ENCODE measurements around the gene PTPN13.
A peak's percentile ranks its signal among the peaks of the same experiment; 100 is the strongest.

Gene PTPN13, protein sequence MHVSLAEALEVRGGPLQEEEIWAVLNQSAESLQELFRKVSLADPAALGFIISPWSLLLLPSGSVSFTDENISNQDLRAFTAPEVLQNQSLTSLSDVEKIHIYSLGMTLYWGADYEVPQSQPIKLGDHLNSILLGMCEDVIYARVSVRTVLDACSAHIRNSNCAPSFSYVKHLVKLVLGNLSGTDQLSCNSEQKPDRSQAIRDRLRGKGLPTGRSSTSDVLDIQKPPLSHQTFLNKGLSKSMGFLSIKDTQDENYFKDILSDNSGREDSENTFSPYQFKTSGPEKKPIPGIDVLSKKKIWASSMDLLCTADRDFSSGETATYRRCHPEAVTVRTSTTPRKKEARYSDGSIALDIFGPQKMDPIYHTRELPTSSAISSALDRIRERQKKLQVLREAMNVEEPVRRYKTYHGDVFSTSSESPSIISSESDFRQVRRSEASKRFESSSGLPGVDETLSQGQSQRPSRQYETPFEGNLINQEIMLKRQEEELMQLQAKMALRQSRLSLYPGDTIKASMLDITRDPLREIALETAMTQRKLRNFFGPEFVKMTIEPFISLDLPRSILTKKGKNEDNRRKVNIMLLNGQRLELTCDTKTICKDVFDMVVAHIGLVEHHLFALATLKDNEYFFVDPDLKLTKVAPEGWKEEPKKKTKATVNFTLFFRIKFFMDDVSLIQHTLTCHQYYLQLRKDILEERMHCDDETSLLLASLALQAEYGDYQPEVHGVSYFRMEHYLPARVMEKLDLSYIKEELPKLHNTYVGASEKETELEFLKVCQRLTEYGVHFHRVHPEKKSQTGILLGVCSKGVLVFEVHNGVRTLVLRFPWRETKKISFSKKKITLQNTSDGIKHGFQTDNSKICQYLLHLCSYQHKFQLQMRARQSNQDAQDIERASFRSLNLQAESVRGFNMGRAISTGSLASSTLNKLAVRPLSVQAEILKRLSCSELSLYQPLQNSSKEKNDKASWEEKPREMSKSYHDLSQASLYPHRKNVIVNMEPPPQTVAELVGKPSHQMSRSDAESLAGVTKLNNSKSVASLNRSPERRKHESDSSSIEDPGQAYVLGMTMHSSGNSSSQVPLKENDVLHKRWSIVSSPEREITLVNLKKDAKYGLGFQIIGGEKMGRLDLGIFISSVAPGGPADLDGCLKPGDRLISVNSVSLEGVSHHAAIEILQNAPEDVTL (N-terminal part only)

DNA sequence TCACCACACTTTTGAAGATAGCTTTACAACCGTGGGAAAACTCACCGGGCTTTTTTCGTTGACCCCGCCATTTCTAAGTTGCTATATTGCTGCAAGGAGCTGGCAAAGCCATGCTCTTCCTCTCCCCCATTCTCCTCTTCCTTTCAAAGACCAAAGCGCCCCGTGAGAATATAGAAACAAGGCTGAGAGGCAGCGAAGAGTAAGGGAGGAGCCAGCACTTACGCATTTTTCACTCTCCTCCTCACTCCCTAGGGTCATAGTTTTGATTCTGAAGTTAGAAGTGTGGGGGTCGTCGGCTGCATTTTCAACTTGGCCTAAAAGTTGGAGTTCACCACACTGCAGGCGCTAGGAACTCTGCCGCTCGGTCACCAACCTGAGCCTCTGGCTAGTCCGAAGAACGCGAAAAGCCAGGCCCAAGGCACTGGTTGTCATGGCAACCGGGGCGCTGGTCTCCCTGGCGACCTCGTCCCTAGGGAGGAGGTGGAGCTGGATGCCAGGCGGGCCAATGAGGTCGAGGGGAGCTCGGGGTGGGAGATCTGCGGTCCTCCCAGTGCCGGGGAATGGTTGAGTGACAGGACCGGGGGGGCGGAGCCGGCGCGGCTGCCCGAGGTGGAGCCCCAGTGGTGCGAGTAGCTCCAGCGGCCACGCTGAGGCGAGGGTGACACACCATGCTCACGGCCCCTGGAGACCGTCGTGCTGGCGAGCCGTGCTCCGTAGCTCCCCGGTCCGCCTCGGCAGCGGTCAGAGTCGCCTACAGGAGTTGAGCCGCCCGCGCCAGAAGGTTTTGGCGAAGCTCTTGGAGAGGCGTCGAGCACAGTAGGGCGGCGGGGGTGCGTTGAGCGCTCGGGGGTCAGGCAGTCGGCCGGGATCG, at the start of gene PTPN13:
TSS of gene PTPN13 (plus strand) at position 628 of the 871 bp plus-strand sequence. CDS start 40,942 bp downstream, outside the sequence.
- peak; percentile 96 for DNase-seq

DNA sequence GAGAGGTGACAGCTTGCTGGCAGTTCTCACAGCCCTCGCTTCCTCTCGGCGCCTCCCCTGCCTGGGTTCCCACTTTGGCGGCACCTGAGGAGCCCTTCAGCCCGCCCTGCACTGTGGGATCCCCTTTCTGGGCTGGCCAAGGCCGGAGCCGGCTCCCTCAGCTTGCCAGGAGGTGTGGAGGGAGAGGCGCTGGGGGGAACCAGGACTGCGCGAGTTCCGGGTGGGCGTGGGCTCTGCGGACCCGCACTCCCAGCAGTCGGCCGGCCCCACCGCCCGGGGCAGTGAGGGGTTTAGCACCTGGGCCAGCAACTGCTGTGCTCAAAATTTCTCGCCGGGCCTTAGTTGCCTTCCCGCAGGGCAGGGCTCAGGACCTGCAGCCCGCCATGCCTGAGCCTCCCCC, 47.0 kb upstream of the PTPN13 start:
- no peak for DNase-seq

DNA sequence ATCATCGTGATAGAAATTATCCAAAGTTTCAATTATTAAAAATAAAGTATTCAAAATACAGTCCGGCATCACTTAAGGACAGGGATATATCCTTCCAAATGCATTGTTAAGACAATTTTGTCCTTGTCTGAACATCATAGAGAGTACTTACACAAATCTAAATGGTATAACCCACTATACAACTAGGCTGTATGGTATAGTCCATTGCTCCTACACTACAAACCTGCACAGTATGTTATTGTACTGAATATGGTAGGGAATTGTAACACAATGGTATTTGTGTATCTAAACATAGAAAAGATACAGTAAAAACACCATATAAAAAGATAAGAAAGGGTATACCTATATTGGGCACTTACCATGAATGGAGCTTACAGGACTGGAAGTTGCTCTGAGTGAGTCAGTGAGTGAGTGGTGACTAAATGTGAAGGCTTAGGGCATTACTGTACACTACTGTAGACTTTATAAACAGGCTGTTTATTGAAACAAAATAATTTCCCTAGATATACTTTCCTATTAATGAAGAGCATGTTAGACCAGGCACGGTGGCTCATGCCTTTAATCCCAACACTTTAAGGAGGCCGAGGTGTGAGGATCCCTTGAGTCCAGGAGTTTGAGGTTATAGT, 44.8 kb upstream of the PTPN13 start:
- DNase-seq: no peak

DNA sequence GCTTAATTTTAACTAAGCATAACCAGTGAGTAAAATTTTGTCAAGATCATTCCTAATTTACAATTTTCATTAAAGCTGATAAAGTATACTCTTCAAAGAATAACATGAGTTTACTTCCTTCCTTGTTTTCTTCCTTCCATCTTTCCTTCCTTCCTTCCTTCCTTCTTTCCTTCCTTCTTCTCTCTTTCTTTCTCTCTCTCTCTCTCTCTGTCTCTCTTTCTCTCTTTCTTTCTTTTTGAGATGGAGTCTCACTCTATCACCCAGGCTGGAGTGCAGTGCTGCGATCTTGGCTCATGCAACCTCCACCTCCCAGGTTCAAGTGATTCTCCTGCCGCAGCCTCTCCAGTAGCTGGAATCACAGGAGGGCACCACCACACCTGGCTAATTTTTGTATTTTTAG, 42.7 kb upstream of the PTPN13 start:
- DNase-seq: no peak

DNA sequence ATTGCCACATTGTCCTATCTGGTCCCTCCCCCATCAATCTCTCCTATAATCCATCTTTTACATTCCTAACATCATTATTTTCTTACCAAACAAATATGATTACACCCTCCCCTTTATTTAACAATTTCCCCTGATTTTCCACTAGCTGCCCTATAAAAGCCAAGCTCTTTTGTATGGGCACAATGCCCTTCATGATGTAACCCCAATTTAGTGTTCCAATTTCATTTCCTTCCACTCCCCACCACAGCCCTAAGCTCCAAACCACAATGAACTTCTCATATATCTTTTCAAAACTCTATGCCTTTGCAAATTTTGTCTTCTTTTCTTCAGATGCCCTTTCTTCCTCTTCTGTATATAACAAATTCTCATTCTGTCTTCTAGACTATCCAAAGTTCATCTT, 39.5 kb upstream of the PTPN13 start:
- no peak for DNase-seq

DNA sequence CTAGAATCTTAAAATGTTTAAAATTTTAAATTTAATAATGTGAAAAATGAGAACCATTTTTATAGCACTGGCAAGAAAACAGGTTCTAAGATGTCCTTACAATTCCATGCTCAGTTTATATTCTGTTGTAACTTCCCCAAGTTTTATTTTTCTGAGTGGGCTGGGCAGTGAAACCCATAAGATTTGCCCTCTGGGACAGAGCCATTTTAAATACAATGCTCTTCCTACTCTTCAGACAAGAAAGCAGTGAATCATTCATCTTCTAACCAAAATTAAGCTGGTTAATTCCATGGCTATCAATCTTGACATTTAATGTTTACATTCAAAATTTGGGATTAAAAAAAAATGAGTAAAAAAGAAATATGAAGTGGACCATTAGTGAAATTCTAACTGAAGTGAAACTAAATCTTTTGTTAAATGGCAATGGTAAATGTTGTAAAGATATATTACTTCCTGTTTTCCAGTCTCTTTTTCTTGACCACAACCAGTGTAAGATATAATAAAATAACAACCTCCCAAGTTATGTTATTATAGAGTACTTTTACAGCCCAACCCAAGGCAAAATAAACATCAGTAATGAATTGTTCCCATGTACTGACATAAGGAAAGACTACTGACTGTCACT, 37.2 kb upstream of the PTPN13 start:
- DNase-seq: no peak

DNA sequence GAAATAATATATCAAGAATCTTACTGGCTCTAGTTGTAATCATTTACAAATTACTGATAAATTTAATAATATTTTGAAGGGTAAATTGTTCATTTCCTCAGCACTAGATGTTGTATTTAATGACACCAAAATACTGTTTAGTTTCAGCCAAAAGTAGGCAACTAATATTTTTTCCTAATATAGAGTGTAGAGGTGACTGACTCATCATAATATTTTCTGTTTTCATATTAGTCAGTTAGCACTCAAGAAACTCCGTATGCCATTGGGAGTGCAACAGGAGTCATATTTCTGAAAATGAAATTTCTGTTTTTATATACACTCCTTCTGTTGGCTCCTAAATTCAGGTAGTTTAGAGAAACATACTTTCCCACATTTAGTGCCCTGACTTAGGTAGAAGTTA, 36.6 kb upstream of the PTPN13 start:
- no peak for DNase-seq

DNA sequence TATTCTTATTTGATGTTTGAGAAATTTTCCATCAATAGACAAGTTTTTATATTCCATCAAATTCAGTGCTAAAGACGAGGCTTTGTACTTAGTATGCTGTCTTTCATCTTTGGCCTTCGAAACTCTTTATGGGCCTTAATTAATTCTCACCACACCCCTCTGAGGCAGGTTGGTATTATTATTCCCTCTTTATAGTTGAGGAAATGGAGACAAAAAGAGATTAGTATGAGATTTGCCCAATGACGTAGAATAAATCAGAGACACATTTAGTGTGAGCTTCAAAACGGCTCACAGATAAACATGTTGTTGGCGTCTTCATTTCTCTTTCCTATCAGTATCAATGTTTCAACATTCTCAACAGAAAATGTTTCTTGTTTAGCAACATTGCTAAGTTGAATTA, 35.9 kb upstream of the PTPN13 start:
- no peak for DNase-seq

DNA sequence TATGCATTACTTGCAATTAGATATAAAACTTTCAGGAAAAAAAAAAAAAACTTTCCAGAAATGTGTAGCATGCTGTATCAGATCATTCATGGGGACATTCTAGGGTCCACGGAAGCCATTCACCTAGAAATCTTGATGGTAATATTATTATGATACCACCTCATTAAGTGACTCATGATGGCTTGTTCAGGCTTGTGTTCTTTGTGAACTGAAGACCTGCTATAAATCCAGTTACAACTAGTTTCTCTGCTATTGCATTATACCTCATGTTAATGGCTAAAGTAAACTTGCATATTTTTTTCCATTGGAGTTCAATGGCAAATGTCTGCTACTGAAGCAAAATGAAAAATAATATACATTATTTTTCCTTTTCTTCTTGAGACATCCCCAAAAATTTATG, 35.3 kb upstream of the PTPN13 start:
- no peak for DNase-seq

DNA sequence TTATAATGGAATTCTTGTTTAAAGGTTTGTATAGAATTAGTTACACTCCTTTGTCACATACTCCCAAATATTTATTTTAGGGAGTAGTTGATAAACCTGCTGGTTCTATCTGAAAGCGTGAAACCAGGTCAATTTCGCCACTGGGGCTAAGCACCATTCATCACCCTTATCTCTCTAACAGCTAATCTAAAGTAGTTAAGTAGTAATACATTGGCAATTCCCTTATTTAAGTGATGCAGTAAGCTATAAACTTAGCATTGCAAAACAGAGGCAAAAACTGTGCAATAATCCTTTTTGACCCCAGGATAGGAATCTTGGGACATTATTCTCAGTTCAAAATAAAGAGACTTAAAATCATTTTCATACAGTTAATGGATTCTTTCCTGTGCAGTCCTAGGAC, 33.7 kb upstream of the PTPN13 start:
- DNase-seq: no peak

DNA sequence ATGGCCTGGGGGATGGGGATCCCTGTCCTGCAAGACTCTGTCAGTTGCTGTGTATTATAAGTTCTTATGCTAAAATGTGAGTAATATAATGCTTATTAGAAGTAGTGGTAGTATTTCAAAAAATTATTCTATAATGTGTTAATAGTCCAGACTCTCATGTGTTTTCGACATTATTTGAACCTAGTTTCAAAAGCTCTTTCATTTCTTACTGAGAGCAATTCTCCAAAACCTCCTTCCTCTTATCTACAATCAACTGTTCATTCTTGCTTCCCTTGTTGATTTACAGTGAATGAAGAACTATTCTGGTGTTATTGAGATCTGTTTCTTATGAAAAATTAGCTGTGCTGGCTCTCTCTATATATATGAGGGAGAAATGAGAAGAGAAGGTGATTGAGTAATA, 32.9 kb upstream of the PTPN13 start:
- no peak for DNase-seq

DNA sequence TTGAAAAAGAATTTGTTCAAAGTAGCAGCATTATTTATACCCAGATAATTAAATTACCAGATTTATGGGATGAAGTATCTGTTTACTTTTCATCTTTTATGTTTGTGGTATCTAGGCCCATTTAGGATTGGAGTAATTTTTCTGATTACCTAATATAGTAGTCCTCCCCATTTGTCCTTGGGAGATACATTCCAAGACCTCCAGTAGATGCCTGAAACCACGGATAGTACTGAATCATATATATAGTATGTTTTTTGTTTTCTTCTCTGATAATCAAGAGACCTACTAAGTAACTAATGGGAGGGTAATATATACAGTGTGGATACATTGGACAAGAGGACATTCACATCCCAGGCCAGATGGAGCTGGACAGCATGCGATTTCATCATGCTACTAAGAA, 30.7 kb upstream of the PTPN13 start:
- no peak for DNase-seq

DNA sequence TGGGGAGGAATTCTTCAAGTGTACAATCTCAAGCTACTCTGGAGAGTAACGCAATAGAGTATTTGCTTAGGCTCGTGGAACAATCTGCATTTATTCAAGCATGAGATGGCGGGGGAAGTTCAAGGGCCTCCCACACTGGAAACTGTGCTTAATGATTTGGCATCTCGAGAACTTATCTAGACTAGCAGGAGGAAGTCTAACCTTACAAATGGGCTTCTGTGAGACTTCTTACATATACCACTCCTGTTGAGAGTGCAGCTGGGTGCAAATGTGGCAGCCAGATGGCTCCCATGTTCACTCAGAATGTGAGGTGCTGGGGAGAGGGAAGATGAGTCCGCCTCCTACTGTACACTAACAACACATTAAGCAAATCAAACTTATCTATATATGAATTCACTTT, 29.3 kb upstream of the PTPN13 start:
- no peak for DNase-seq

DNA sequence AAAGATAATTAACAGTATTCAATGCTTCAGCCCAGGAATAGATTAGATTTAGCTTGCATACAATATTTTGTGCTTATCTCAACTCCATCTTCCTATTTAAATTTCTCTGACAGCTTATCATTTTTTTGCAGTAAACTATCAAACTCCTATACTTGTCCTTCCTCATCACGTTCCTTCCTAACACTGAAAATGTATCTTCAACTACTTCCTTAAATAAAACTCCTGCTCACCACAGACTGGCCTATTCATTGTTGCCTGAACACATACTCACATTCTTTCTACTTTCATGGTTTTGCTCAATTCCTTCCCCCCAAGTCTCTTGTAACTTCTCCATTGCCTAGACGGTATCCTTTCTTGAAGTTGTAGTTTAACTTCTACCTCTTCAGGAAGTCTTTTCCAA, 28.5 kb upstream of the PTPN13 start:
- DNase-seq: no peak

DNA sequence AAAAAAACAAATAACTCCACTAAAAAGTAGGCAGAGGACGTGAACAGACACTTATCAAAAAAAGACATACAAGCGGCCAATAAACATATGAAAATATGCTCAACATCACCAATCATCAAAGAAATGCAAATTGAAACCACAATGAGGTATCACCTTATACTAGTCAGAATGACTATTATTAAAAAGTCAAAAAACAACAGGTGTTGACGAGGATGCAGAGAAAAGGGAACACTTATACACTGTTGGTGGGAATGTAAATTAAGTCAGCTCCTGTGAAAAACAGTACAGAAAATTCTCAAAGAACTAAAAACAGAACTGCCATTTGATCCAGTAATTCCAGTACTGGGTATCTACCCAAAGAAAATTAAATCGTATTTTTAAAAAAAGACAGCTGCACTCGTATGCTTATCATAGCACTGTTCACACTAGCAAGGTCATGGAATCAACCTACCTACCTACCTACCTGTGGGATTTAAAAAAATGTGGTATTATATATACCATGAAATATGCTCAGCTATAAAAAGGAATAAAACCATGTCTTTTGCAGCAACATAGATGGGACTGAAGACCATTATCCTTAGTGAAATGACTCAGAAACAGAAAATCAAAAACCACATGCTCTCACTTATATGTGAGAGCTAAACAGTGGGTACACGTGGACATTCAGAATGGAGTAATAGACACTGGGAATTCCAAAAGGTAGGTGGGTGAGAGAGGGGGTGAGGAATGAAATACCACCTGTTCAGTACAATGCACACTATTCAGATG, 24.8 kb upstream of the PTPN13 start:
- DNase-seq: no peak

DNA sequence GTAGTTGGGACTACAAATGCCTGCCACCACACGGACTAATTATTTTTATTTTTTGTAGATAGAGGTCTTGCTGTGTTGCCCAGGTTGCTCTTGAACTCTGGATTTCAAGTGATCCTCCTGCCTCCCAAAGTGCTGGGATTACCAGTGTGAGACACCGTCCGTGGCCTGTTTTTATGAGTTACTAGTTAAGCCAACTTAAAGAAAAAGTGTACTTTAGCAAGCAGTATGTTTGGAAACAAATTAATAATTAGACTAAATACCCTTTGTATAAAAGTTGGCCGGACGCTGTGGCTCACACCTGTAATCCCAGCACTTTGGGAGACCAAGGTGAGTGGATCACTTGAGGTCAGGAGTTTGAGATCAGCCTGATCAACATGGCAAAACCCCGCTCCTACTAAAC, 14.2 kb upstream of the PTPN13 start:
- no peak for DNase-seq

DNA sequence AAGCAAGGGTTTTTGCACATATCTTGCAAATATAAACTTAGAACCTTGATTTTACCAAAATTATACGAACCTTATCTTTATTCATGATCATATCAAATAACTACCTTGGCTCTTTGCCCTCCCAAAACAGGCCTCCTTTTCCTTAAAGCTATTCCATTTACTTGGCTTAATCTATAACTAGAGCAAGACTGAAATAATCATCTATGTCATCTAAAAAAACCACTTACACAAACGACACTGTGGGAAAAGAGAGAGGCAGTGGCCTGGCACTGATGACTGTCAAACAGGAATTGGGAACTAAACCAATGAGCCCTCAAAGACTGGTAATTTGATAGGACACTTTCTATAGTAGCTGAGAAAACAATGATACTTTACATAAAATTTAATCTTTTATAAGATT, 11.7 kb upstream of the PTPN13 start:
- no peak for DNase-seq

DNA sequence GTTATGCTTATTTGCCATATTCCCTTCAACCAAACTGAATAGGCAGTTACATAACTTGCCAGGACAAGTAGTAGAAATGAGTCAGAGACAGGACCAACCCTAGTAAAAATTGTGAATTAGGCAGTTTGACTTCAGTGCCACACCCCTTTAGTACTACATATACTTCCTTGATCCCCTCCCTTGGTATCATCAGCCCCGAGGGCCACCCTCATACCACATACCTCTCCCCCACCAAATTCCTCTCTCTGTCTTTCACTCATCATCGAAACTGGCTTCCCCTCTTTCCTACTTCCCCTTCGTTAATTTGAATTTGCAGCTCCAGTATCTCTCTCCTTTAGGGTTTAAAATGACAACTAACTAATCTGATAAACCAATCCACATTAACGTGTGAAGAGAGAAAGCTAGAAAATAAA, 7.9 kb upstream of the PTPN13 start:
- DNase-seq: no peak

DNA sequence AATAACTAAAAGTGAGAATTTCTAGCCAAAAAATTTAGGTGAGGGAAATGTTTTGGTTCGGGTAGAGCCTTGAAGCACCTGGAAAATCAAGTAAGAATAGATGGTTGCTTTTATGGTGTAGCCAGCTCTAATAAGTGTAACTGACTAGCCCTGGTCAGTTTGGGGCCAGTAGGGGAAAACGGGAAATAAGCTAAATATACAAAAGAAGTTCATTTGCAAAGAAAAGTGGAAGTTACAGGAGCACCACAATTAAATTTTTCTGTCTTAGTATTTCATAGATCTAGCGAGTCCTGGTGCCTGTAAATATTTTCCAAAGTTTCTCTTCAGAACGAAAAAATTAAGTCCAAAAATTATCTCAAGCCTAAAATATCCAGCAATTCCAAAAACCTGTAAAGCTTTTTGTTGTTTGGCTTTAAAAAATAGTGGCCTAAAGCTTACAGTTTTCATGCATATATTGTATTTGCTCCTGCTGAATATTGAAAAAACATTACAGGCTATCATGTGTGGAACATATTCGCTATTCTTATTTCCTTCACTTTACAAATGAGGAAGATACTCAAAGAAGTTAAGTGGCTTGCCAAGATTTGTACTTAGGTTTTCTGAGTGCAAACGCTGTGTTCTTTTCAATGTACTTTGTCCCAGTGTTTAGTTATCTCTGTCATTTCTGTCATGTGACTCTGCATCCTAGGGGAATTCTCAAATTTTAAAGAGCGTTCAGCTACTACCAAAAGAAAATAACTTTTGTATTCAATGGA, 7.3 kb upstream of the PTPN13 start:
- DNase-seq: no peak
